GM23338 (cell line): ENCODE data around the gene REG4. TPM values are rescaled to one million over a fixed set of nuclear protein-coding genes. Genes with fewer than 3 reads are reported as not detected.

Experiments
- ATAC-seq: fragments of 200-7000 bp; cut with Tn5 transposase; 3 replicates; pipeline ENCODE4 v1.9.1; 2020
- DNase-seq: peaks from one replicate; pipeline ENCODE4 v3.0.0-alpha.2; 2015; ENCODE audit warnings: low spot score
- H2AFZ ChIP-seq: fragments of 200-600 bp; sonication (generic); 2 replicates; pipeline ENCODE4 v1.8.0; 2016; ENCODE audit warnings: antibody characterized with exemption, mild to moderate bottlenecking, moderate library complexity
- H3F3A ChIP-seq: fragments of 200-600 bp; sonication (generic); replicated peaks from 2 replicates; pipeline ENCODE4 v1.8.0; 2017; ENCODE audit warnings: antibody characterized with exemption, mixed run types, low read depth
- H3K27ac ChIP-seq: fragments of 200-600 bp; sonication (generic); 2 replicates; pipeline ENCODE4 v1.6.1; 2016; ENCODE audit warnings: low read depth
- H3K27me3 ChIP-seq: fragments of 200-600 bp; sonication (generic); 2 replicates; pipeline ENCODE4 v1.8.0; 2016; ENCODE audit warnings: mild to moderate bottlenecking, mixed run types, moderate library complexity; ENCODE audit not compliant: insufficient read depth
- H3K36me3 ChIP-seq: fragments of 200-600 bp; sonication (generic); 2 replicates; pipeline ENCODE4 v1.8.0; 2016; ENCODE audit warnings: mild to moderate bottlenecking; ENCODE audit not compliant: insufficient read depth
- H3K4me1 ChIP-seq: fragments of 200-600 bp; sonication (generic); 2 replicates; pipeline ENCODE4 v1.8.0; 2016; ENCODE audit warnings: mild to moderate bottlenecking, moderate library complexity; ENCODE audit not compliant: insufficient read depth
- H3K4me2 ChIP-seq: fragments of 200-600 bp; sonication (generic); 2 replicates; pipeline ENCODE4 v1.7.1; 2017; ENCODE audit warnings: mixed run types
- H3K4me3 ChIP-seq: fragments of 200-600 bp; sonication (generic); 2 replicates; pipeline ENCODE4 v1.6.1; 2016; ENCODE audit warnings: mixed run types
- H3K79me2 ChIP-seq: fragments of 200-600 bp; sonication (generic); replicated peaks from 2 replicates; pipeline ENCODE4 v1.8.0; 2017; ENCODE audit warnings: mild to moderate bottlenecking; ENCODE audit not compliant: insufficient read depth
- H3K9me2 ChIP-seq: fragments of 200-600 bp; sonication (generic); 2 replicates; pipeline ENCODE4 v1.8.0; 2017; ENCODE audit not compliant: insufficient read depth
- H4K20me1 ChIP-seq: fragments of 200-600 bp; sonication (generic); replicated peaks from 2 replicates; pipeline ENCODE4 v1.8.0; 2017; ENCODE audit warnings: mild to moderate bottlenecking; ENCODE audit not compliant: insufficient read depth
- H3K27ac Mint-ChIP-seq: 2 replicates; pipeline ENCODE4 v1.8.0; 2020; ENCODE audit warnings: inconsistent platforms, mild to moderate bottlenecking, moderate library complexity, mixed read lengths
- H3K27me3 Mint-ChIP-seq: 3 replicates; pipeline ENCODE4 v1.8.0; 2022; ENCODE audit warnings: low read depth, mild to moderate bottlenecking, moderate library complexity, mixed read lengths, inconsistent platforms; ENCODE audit not compliant: insufficient read depth, poor library complexity
- H3K36me3 Mint-ChIP-seq: 3 replicates; pipeline ENCODE4 v1.8.0; 2021; ENCODE audit warnings: low read depth, mild to moderate bottlenecking, inconsistent platforms, moderate library complexity, mixed read lengths
- H3K4me1 Mint-ChIP-seq: 3 replicates; pipeline ENCODE4 v1.8.0; 2020; ENCODE audit warnings: mild to moderate bottlenecking, inconsistent platforms, mixed read lengths
- H3K4me3 Mint-ChIP-seq: 3 replicates; pipeline ENCODE4 v1.8.0; 2021; ENCODE audit warnings: moderate library complexity, mild to moderate bottlenecking, inconsistent platforms, mixed read lengths
- H3K9me3 Mint-ChIP-seq: 3 replicates; pipeline ENCODE4 v1.8.0; 2020; ENCODE audit warnings: moderate library complexity, mild to moderate bottlenecking, inconsistent platforms, mixed read lengths
- ETS1 ChIP-seq: IDR thresholded peaks from 2 replicates; pipeline ENCODE4 v1.6.1; 2016; ENCODE audit warnings: antibody characterized with exemption
- EZH2 ChIP-seq: fragments of 200-600 bp; sonication (generic); IDR thresholded peaks from one replicate; pipeline ENCODE4 v1.8.0; 2017; ENCODE audit warnings: antibody characterized with exemption, mild to moderate bottlenecking, low read depth; ENCODE audit not compliant: unreplicated experiment
- EZH2phosphoT487 ChIP-seq: fragments of 200-600 bp; sonication (generic); IDR thresholded peaks from one replicate; pipeline ENCODE4 v1.8.1; 2018; ENCODE audit warnings: antibody characterized with exemption; ENCODE audit not compliant: unreplicated experiment
- JUNB ChIP-seq: IDR thresholded peaks from one replicate; pipeline ENCODE4 v1.6.1; 2016; ENCODE audit warnings: antibody characterized with exemption; ENCODE audit not compliant: unreplicated experiment
- NANOG ChIP-seq: IDR thresholded peaks from 2 replicates; pipeline ENCODE4 v1.6.1; 2016; ENCODE audit warnings: antibody characterized with exemption, borderline replicate concordance
- ZNF331 ChIP-seq: fragments of 250-450 bp; sonication (Bioruptor Pico); IDR thresholded peaks from 2 replicates; pipeline ENCODE4 v1.5.0; 2020; ENCODE audit warnings: low read depth, mild to moderate bottlenecking, moderate library complexity
- polyA plus RNA-seq: library from polyadenylated mRNA; unstranded; fragments of >200 nt; fragmentation: Nextera tagmentation; extraction: Ambion mirVana; gene quantifications from 2 replicates; pipeline ENCODE4 v1.2.1, GENCODE V29; 2016
- total RNA-seq: library from RNA; depleted of rRNA; stranded (reverse); fragments of >200 nt; shearing (Covaris generic); gene quantifications from 2 replicates; pipeline ENCODE4 v1.2.3, GENCODE V29; 2014
- TF ChIP-seq, protein P1 (sequence below): fragments of 250-450 bp; sonication (Bioruptor Pico); IDR thresholded peaks from 2 replicates; pipeline ENCODE4 v1.5.0; 2020; ENCODE audit warnings: mild to moderate bottlenecking, moderate library complexity
- TF ChIP-seq, protein P2 (sequence below): IDR thresholded peaks from one replicate; pipeline ENCODE4 v1.6.1; 2018; ENCODE audit warnings: antibody characterized with exemption; ENCODE audit not compliant: unreplicated experiment

REG4 gene
- total and polyA plus RNA-seq, 2 experiments from 2014 or later = not detected

DNA sequence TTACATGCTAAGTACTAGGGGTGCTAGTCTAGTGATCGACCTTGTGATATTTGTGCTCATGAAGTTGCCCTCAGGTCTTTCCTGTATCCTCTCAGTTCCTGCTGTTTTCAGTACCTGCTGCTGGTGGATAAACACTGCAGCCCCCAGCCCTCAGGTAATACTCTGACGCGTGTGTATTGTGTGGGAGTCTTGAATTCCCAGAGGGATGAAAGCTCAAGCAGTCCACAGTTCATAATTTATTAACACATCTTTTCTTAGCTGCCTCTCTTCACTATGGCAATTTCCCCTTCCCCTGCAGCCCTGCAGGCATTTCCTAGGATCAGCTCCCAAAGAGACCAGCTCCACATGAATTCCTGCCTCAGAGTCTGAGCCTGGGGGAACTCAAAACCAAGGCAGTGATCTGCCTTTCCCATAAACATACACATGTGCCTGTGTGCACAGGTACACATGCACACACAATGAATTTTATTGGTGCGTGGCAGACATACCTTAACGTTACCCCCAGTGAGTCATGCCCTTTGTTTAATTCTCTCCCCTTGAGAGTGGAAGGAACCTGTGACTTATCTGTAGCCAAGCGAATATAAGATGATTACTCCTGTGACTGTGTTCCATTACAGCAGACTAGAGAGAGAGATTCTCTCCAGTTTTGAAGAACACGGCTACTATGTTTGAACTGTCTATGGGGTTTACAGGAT is 28.5 kb downstream of the REG4 start:
- no peak overlapping the region for H3K4me3 ChIP-seq
- H3K4me1 ChIP-seq = no peaks in the 10 kb centered on the region
- TF ChIP-seq EZH2 (no peak), JUNB (no peak), ETS1 (no peak), EZH2phosphoT487 (no peak), NANOG (no peak), ZNF331 (CRISPR knock-in tag) (no peak)
- TF ChIP-seq, protein P1, sequence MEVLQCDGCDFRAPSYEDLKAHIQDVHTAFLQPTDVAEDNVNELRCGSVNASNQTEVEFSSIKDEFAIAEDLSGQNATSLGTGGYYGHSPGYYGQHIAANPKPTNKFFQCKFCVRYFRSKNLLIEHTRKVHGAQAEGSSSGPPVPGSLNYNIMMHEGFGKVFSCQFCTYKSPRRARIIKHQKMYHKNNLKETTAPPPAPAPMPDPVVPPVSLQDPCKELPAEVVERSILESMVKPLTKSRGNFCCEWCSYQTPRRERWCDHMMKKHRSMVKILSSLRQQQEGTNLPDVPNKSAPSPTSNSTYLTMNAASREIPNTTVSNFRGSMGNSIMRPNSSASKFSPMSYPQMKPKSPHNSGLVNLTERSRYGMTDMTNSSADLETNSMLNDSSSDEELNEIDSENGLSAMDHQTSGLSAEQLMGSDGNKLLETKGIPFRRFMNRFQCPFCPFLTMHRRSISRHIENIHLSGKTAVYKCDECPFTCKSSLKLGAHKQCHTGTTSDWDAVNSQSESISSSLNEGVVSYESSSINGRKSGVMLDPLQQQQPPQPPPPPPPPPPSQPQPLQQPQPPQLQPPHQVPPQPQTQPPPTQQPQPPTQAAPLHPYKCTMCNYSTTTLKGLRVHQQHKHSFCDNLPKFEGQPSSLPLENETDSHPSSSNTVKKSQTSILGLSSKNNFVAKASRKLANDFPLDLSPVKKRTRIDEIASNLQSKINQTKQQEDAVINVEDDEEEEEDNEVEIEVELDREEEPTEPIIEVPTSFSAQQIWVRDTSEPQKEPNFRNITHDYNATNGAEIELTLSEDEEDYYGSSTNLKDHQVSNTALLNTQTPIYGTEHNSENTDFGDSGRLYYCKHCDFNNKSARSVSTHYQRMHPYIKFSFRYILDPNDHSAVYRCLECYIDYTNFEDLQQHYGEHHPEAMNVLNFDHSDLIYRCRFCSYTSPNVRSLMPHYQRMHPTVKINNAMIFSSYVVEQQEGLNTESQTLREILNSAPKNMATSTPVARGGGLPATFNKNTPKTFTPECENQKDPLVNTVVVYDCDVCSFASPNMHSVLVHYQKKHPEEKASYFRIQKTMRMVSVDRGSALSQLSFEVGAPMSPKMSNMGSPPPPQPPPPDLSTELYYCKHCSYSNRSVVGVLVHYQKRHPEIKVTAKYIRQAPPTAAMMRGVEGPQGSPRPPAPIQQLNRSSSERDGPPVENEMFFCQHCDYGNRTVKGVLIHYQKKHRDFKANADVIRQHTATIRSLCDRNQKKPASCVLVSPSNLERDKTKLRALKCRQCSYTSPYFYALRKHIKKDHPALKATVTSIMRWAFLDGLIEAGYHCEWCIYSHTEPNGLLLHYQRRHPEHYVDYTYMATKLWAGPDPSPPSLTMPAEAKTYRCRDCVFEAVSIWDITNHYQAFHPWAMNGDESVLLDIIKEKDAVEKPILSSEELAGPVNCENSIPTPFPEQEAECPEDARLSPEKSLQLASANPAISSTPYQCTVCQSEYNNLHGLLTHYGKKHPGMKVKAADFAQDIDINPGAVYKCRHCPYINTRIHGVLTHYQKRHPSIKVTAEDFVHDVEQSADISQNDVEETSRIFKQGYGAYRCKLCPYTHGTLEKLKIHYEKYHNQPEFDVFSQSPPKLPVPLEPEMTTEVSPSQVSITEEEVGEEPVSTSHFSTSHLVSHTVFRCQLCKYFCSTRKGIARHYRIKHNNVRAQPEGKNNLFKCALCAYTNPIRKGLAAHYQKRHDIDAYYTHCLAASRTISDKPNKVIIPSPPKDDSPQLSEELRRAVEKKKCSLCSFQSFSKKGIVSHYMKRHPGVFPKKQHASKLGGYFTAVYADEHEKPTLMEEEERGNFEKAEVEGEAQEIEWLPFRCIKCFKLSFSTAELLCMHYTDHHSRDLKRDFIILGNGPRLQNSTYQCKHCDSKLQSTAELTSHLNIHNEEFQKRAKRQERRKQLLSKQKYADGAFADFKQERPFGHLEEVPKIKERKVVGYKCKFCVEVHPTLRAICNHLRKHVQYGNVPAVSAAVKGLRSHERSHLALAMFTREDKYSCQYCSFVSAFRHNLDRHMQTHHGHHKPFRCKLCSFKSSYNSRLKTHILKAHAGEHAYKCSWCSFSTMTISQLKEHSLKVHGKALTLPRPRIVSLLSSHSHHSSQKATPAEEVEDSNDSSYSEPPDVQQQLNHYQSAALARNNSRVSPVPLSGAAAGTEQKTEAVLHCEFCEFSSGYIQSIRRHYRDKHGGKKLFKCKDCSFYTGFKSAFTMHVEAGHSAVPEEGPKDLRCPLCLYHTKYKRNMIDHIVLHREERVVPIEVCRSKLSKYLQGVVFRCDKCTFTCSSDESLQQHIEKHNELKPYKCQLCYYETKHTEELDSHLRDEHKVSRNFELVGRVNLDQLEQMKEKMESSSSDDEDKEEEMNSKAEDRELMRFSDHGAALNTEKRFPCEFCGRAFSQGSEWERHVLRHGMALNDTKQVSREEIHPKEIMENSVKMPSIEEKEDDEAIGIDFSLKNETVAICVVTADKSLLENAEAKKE (CRISPR knock-in tag) = no peak
- TF ChIP-seq, protein P2, sequence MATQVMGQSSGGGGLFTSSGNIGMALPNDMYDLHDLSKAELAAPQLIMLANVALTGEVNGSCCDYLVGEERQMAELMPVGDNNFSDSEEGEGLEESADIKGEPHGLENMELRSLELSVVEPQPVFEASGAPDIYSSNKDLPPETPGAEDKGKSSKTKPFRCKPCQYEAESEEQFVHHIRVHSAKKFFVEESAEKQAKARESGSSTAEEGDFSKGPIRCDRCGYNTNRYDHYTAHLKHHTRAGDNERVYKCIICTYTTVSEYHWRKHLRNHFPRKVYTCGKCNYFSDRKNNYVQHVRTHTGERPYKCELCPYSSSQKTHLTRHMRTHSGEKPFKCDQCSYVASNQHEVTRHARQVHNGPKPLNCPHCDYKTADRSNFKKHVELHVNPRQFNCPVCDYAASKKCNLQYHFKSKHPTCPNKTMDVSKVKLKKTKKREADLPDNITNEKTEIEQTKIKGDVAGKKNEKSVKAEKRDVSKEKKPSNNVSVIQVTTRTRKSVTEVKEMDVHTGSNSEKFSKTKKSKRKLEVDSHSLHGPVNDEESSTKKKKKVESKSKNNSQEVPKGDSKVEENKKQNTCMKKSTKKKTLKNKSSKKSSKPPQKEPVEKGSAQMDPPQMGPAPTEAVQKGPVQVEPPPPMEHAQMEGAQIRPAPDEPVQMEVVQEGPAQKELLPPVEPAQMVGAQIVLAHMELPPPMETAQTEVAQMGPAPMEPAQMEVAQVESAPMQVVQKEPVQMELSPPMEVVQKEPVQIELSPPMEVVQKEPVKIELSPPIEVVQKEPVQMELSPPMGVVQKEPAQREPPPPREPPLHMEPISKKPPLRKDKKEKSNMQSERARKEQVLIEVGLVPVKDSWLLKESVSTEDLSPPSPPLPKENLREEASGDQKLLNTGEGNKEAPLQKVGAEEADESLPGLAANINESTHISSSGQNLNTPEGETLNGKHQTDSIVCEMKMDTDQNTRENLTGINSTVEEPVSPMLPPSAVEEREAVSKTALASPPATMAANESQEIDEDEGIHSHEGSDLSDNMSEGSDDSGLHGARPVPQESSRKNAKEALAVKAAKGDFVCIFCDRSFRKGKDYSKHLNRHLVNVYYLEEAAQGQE = no peak
- H3K27ac ChIP-seq = no peak overlapping the region
- H3F3A ChIP-seq = no peaks in the 10 kb centered on the region
- ATAC-seq (no peak), DNase-seq (no peak)
- Mint-ChIP-seq H3K9me3 (no peaks in the 10 kb centered on the region), H3K4me3 (no peak overlapping the region), H3K36me3 (no peaks in the 10 kb centered on the region), H3K27me3 (no peaks in the 10 kb centered on the region), H3K4me1 (peaks cover 10% of the 10 kb centered on the region; the same call in 2 of the 3 replicates), H3K27ac (no peak overlapping the region)
- no peaks in the 10 kb centered on the region for H3K27me3 ChIP-seq
- no peak overlapping the region for H3K4me2 ChIP-seq
- H3K79me2 ChIP-seq = no peaks in the 10 kb centered on the region
- no peaks in the 10 kb centered on the region for H4K20me1 ChIP-seq
- H3K9me2 ChIP-seq = no peaks in the 10 kb centered on the region
- H3K36me3 ChIP-seq = no peaks in the 10 kb centered on the region
- H2AFZ ChIP-seq = peak overlapping the region; percentile 59; the same call in 1 of the 2 replicates
